HFFc6 (cell line): ENCODE results near the gene NAA10. TPM values are rescaled to one million over a fixed set of nuclear protein-coding genes. Genes with fewer than 3 reads are reported as not detected.

Experiments
- DNase-seq: peaks from one replicate; pipeline ENCODE4 v3.0.0-alpha.2; 2018
- H3K27ac Mint-ChIP-seq: 2 replicates; pipeline ENCODE4 v1.8.0; 2020; ENCODE audit warnings: mild to moderate bottlenecking, mixed read lengths
- H3K27me3 Mint-ChIP-seq: 2 replicates; pipeline ENCODE4 v1.8.0; 2021; ENCODE audit warnings: mild to moderate bottlenecking, moderate library complexity, mixed read lengths; ENCODE audit not compliant: insufficient read depth
- H3K36me3 Mint-ChIP-seq: 2 replicates; pipeline ENCODE4 v1.8.0; 2021; ENCODE audit warnings: low read depth, mixed read lengths
- H3K4me1 Mint-ChIP-seq: 2 replicates; pipeline ENCODE4 v1.8.0; 2020; ENCODE audit warnings: low read depth, mixed read lengths
- H3K4me3 Mint-ChIP-seq: 2 replicates; pipeline ENCODE4 v1.8.0; 2020; ENCODE audit warnings: mild to moderate bottlenecking, moderate library complexity, mixed read lengths
- H3K9me3 Mint-ChIP-seq: 2 replicates; pipeline ENCODE4 v1.8.0; 2020; ENCODE audit warnings: mild to moderate bottlenecking, mixed read lengths
- total RNA-seq, 6 experiments: library from RNA; stranded (reverse); fragmentation: NEBNext Ultra II Directional; extraction: Animal tissue kit (Norgen Biotek cat#: 25700); gene quantifications; 2 replicates in 1 of 6; 3 replicates in 5 of 6; pipeline ENCODE4 v1.2.3, GENCODE V29; 2021
- TF ChIP-seq, protein P1 (sequence below): fragments of 200-600 bp; sonication (generic); IDR thresholded peaks from 2 replicates; pipeline ENCODE4 v1.5.0; 2021; ENCODE audit warnings: antibody characterized with exemption, mild to moderate bottlenecking

The NAA10 gene
- total RNA-seq, 6 experiments from 2014 or later = 130 to 160 (median 146) TPM

DNA sequence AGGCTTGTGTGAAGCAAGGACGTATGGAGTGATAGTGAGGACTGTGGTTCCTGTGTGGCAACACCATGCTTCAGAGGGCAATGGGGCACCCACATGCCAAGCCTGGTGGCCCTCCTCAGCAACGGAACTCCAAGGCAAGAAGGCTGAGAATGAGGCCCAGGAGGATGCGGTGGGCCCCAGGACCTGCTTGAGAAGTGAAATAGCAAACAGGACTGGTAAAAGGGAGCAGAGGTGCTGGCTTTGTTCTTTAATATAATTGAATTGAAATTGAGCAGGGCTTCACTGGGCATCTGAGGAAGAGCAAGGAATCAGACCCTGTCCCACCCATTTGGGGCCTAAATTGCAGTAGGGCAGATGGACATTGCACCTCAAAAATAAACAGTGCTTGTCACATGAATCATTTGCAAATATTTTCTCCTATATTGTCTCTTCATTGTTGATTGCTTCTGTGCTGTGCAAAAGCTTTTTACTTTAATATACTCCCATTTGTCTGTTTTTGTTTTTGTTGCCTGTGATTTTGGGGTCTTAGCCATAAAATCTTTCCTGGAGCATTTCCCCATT, 40.0 kb upstream of the NAA10 start:
- Mint-ChIP-seq H3K36me3 (peaks cover 4% of the 10 kb centered on the region), H3K4me1 (peaks cover 13% of the 10 kb centered on the region; the same call in 1 of the 2 replicates), H3K9me3 (no peaks in the 10 kb centered on the region), H3K27me3 (peaks cover 2% of the 10 kb centered on the region), H3K4me3 (no peak overlapping the region), H3K27ac (no peak overlapping the region)
- TF ChIP-seq, protein P1, sequence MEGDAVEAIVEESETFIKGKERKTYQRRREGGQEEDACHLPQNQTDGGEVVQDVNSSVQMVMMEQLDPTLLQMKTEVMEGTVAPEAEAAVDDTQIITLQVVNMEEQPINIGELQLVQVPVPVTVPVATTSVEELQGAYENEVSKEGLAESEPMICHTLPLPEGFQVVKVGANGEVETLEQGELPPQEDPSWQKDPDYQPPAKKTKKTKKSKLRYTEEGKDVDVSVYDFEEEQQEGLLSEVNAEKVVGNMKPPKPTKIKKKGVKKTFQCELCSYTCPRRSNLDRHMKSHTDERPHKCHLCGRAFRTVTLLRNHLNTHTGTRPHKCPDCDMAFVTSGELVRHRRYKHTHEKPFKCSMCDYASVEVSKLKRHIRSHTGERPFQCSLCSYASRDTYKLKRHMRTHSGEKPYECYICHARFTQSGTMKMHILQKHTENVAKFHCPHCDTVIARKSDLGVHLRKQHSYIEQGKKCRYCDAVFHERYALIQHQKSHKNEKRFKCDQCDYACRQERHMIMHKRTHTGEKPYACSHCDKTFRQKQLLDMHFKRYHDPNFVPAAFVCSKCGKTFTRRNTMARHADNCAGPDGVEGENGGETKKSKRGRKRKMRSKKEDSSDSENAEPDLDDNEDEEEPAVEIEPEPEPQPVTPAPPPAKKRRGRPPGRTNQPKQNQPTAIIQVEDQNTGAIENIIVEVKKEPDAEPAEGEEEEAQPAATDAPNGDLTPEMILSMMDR = no peak
- no peak for DNase-seq

DNA sequence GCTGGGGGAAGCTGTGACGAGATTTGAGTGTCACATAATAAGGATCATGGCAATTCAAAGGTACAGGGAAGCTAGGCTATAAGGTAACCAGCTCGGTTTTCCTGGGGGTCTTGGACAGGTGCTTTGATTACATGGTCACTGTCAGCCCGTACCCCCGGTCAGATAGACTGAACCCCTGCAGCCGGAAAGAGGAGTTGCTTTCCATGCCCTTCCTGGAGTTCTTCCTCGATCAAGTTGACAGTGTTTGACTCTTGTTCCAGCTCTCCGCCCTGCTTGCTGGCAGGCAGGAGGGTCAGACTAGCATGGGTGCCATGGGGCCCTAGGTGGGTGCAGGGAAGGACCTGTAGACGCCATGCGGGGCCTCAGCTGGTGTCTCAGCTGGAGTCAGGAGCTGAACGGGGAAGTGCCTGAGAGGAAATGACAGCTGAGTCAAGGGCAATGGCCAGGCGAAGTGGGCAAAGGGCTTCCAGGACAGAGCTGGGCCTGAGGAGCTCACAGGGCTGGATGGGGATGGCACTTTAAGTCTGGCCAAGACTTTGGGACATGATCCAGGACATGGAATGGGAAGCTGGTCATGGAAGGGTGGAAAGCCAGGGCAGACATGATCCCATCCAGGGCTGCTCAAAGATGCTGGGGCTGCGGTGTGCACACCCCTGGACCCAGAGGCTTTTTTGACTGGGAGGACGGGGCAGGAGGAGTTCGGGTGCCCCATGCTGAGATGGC, 39.3 kb upstream of the NAA10 start:
- peaks cover 8% of the 10 kb centered on the region for H3K36me3 Mint-ChIP-seq
- H3K27ac Mint-ChIP-seq = peak overlapping the region; percentile 54; the same call in 1 of the 2 replicates
- TF ChIP-seq, protein P1 = no peak
- no peaks in the 10 kb centered on the region for H3K9me3 Mint-ChIP-seq
- H3K4me1 Mint-ChIP-seq = peaks cover 13% of the 10 kb centered on the region; the same call in 1 of the 2 replicates
- peaks cover 2% of the 10 kb centered on the region for H3K27me3 Mint-ChIP-seq
- H3K4me3 Mint-ChIP-seq = no peak overlapping the region
- no peak for DNase-seq

DNA sequence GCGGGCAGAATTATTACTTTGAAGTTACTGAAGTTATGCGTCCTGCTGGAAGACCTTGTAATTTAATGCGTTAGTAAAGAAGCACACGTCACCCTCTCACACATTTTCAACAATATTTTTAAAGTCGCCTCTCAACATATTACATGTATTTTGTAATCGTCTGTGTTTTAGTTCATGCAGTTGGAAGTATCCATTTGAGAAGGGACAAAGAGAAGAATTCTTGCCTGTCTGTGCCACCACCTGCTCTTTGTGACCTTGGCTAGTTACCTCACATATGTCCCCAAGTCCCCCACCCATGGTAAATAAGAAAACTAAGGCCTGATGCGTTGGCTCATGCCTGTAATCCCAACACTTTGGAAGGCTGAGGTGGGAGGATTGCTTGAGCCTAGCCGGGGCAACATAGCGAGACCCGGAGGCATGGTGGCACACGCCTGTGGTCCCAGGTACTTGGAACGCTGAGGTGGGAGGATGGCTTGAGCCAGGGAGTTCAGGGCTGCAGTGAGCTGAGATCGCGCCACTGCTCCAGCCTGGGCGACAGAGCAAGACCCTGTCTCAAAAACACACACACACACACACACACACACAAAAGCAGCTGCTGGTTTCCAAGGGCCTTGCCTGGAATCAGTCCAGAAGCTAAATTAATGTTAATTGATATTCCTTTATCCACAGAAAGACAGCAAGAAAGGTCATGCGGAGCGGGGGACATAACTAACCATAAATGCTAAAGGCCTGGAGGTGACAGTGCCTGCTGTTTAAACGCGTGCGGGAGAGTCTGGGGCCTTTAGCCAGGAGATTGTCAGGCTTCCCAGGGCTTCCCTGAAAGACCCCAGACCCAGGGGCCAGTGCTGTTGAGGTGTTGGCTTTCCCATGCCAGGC, 38.5 kb upstream of the NAA10 start:
- Mint-ChIP-seq H3K27ac (peak overlapping the region; percentile 93), H3K4me1 (peaks cover 15% of the 10 kb centered on the region), H3K4me3 (peak overlapping the region; percentile 90), H3K27me3 (peaks cover 2% of the 10 kb centered on the region), H3K36me3 (peaks cover 8% of the 10 kb centered on the region), H3K9me3 (no peaks in the 10 kb centered on the region)
- no peak for DNase-seq
- TF ChIP-seq, protein P1 = no peak

DNA sequence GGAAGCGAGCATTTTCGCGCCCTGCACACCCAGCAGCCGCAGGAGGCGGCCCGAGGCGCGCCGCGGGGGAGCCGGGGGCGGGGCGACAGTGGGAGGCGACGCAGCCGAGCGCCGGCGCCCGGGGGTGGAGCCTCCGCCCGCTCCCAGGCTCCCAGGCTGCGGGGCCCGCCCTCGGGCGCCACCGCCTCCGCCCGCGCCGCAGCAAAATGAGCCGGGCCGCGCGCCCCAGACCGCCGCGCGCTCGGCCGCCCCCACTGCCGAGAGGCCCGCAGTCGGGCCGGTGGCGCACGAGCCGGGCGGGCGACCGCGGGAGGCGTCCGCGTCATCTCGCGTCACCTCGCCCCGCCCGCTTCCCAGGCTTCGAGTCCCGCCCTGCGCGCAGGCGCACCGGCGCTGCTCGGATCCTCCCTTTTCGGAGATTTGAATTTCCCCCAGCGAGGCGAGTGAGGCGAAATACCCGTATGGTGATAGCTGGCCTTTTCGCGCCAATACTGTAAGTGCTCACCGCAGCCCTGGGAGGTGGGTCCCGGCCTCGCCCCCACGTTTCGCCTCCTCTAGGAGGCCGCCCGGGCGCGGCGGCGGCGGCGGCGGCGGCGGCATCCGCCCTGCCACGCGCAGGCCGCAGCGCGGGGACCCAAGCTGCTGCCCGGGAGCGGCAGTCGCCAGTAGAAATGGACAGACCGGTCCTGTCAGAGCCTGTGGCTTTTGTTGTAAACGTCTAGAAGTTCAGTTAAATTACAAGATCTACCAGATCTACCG, 37.7 kb upstream of the NAA10 start, which contains the start of gene TMEM187:
TMEM187 (plus strand) TSS at position 387 of the 759 bp plus-strand sequence. CDS start 9,309 bp downstream, outside the sequence.
- peaks cover 2% of the 10 kb centered on the region for H3K27me3 Mint-ChIP-seq
- peaks cover 23% of the 10 kb centered on the region for H3K4me1 Mint-ChIP-seq
- H3K9me3 Mint-ChIP-seq = no peaks in the 10 kb centered on the region
- DNase-seq = peak; percentile 74
- TF ChIP-seq, protein P1 = no peak
- peaks cover 10% of the 10 kb centered on the region for H3K36me3 Mint-ChIP-seq
- peak within 1 kb of the TSS; percentile 100 for H3K27ac Mint-ChIP-seq
- H3K4me3 Mint-ChIP-seq = peak within 1 kb of the TSS; percentile 99
